Measurements from ENCODE around the gene HIVEP2. TPM values are rescaled to one million over a fixed set of nuclear protein-coding genes. Genes with fewer than 3 reads are reported as not detected.

Gene HIVEP2
- total RNA-seq, 1 experiment from 2014 or later: 4.2 TPM

DNA sequence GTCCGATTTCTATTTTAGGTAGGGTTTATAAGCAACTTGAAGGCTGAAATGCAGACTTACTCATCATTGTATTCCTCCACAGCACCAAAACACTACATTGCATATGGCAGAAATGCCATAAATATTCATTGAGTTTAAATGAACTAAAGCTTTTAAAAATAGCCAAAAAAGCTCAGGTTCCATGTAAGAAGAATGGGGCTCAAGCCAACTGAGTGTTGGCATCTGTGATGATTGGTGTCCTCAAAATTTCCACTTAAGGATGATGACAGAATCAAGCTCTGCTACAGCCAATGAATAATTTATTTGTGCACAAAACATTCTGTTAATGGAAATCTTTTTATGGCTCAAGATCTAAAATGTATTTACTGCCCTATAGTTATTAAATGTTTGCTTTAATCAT, 115.4 kb downstream of the HIVEP2 start:
- TF ChIP-seq, protein P1, sequence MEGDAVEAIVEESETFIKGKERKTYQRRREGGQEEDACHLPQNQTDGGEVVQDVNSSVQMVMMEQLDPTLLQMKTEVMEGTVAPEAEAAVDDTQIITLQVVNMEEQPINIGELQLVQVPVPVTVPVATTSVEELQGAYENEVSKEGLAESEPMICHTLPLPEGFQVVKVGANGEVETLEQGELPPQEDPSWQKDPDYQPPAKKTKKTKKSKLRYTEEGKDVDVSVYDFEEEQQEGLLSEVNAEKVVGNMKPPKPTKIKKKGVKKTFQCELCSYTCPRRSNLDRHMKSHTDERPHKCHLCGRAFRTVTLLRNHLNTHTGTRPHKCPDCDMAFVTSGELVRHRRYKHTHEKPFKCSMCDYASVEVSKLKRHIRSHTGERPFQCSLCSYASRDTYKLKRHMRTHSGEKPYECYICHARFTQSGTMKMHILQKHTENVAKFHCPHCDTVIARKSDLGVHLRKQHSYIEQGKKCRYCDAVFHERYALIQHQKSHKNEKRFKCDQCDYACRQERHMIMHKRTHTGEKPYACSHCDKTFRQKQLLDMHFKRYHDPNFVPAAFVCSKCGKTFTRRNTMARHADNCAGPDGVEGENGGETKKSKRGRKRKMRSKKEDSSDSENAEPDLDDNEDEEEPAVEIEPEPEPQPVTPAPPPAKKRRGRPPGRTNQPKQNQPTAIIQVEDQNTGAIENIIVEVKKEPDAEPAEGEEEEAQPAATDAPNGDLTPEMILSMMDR (conservative IDR thresholded peaks at IDR 0.05): no peak
- Histone ChIP-seq H3K27ac (ENCODE audit: insufficient read length, low read depth, low read length) (no peak overlapping the region), H2BK20ac (ENCODE audit: low read depth, low read length, poor library complexity, severe bottlenecking) (no peak overlapping the region), H4K8ac (replicated peaks; ENCODE audit: insufficient read length, low read depth, low read length) (no peak overlapping the region), H3K4ac (ENCODE audit: low read depth, low read length) (no peak overlapping the region), H3K23ac (ENCODE audit: insufficient read length, low read depth, low read length) (no peak overlapping the region), H3K79me2 (ENCODE audit: insufficient read depth, low read length) (no peaks in the 10 kb centered on the region), H3K56ac (ENCODE audit: insufficient read length, low read depth, low read length) (no peak overlapping the region), H2AK5ac (ENCODE audit: insufficient read length, low read length) (no peak overlapping the region), H3K18ac (ENCODE audit: insufficient read length, low read depth, low read length) (no peak overlapping the region), H3K27me3 (ENCODE audit: insufficient read depth, low read length) (no peaks in the 10 kb centered on the region), H3K4me1 (ENCODE audit: insufficient read depth, low read length) (no peaks in the 10 kb centered on the region), H3K23me2 (ENCODE audit: insufficient read length, low read depth, low read length, poor library complexity, severe bottlenecking) (no peaks in the 10 kb centered on the region), H2BK12ac (ENCODE audit: insufficient read length, low read depth, low read length) (no peak overlapping the region), H3T11ph (ENCODE audit: low read length) (no peak overlapping the region), H2AFZ (ENCODE audit: low read length) (no peak overlapping the region), H2BK15ac (ENCODE audit: low read depth, low read length) (no peak overlapping the region), H3K79me1 (ENCODE audit: insufficient read depth, low read depth, low read length, poor library complexity, severe bottlenecking) (no peaks in the 10 kb centered on the region), H4K5ac (ENCODE audit: insufficient read length, low read depth, low read length) (no peak overlapping the region), H3K14ac (ENCODE audit: insufficient read depth, low read length) (no peak overlapping the region), H4K91ac (ENCODE audit: insufficient read length, low read depth, low read length) (no peak overlapping the region), H2BK5ac (ENCODE audit: insufficient read length, low read length) (no peak overlapping the region), H3K9ac (ENCODE audit: extremely low read depth, insufficient read length, low read length) (no peak overlapping the region), H4K20me1 (ENCODE audit: control insufficient read depth, insufficient read depth, insufficient read length) (no peaks in the 10 kb centered on the region), H2BK120ac (ENCODE audit: low read depth, low read length, poor library complexity, severe bottlenecking) (no peak overlapping the region), H3K9me3 (ENCODE audit: control insufficient read depth, low read depth, low read length) (no peaks in the 10 kb centered on the region), H3K4me2 (ENCODE audit: insufficient read depth, insufficient read length, low read length) (no peak overlapping the region)
- Mint-ChIP-seq H3K4me1 (no peaks in the 10 kb centered on the region), H3K9me3 (no peaks in the 10 kb centered on the region), H3K36me3 (ENCODE audit: insufficient read depth in 1 of 3, low read depth in 3 of 3) (no peaks in the 10 kb centered on the region), H3K4me3 (no peak overlapping the region), H3K27me3 (ENCODE audit: low read depth) (no peaks in the 10 kb centered on the region), H3K27ac (no peak overlapping the region)
- WGBS (ENCODE audit: extremely low coverage, insufficient read length, low lambda C conversion rate): no CpG with 5 or more reads among the region's 1 CpG
- DNase-seq: no peak
